K562 (cell line): ENCODE data around the gene H2BK1. TPM values are rescaled to one million over a fixed set of nuclear protein-coding genes. Genes with fewer than 3 reads are reported as not detected.
A peak's percentile ranks its signal among the peaks of the same experiment; 100 is the strongest.

ENCODE experiments used
- EP300 ChIP-seq: IDR thresholded peaks from 2 replicates; pipeline ENCODE4 v1.6.1; 2012; ENCODE audit warnings: low read length, improper control_type of control experiment
- ESRRA ChIP-seq: fragments of 450-650 bp; IDR thresholded peaks from 2 replicates; pipeline ENCODE4 v1.6.1; 2014; ENCODE audit warnings: low read depth, mild to moderate bottlenecking, moderate library complexity, borderline replicate concordance
- FIP1L1 ChIP-seq: fragments of 200-400 bp; formaldehyde crosslinking; IDR thresholded peaks from 2 replicates; pipeline ENCODE4 v1.6.1; 2018; ENCODE audit warnings: mild to moderate bottlenecking, low read depth, low read length; ENCODE audit not compliant: poor library complexity, severe bottlenecking
- GTF2F1 ChIP-seq: IDR thresholded peaks from 2 replicates; pipeline ENCODE4 v1.6.1; 2011; ENCODE audit warnings: low read depth, low read length, improper control_type of control experiment
- HDAC3 ChIP-seq: fragments of 450-650 bp; IDR thresholded peaks from 2 replicates; pipeline ENCODE4 v1.6.1; 2018; ENCODE audit warnings: borderline replicate concordance, mild to moderate bottlenecking, moderate library complexity; ENCODE audit not compliant: partially characterized antibody
- MAFK ChIP-seq: IDR thresholded peaks from 2 replicates; pipeline ENCODE4 v1.6.1; 2011; ENCODE audit warnings: low read length, improper control_type of control experiment
- NFIC ChIP-seq: fragments of 450-650 bp; IDR thresholded peaks from 2 replicates; pipeline ENCODE4 v1.6.1; 2017; ENCODE audit warnings: mild to moderate bottlenecking, inconsistent platforms
- NR2C1 ChIP-seq, 2 experiments: fragments of 450-650 bp; IDR thresholded peaks; 2 replicates each; pipeline ENCODE4 v1.6.1; 2017; ENCODE audit warnings: mild to moderate bottlenecking in 2 of 2, antibody characterized with exemption in 1 of 2, inconsistent platforms in 1 of 2, missing compliant biosample characterization in 1 of 2, missing genetic modification characterization in 1 of 2
- SP1 ChIP-seq: sonication (generic); formaldehyde crosslinking; IDR thresholded peaks from 2 replicates; pipeline ENCODE4 v1.8.1; 2022; ENCODE audit warnings: mild to moderate bottlenecking, missing genetic modification reagents
- TAF1 ChIP-seq: IDR thresholded peaks from 2 replicates; pipeline ENCODE4 v1.6.1; 2011; ENCODE audit warnings: mild to moderate bottlenecking, low read length, moderate library complexity; ENCODE audit not compliant: insufficient read depth, control insufficient read depth, severe bottlenecking; ENCODE audit errors: extremely low read depth
- TRIM24 ChIP-seq, 2 experiments: fragments of 450-650 bp; IDR thresholded peaks; 2 replicates each; pipeline ENCODE4 v1.6.1; 2016
- ZNF511 ChIP-seq: sonication (generic); formaldehyde crosslinking; IDR thresholded peaks from 2 replicates; pipeline ENCODE4 v1.8.0; 2022; ENCODE audit warnings: mild to moderate bottlenecking, missing genetic modification reagents
- ZNF589 ChIP-seq: fragments of 200-800 bp; sonication (Bioruptor generic); IDR thresholded peaks from 2 replicates; pipeline ENCODE4 v1.6.1; 2016; ENCODE audit warnings: low read depth, missing genetic modification characterization, missing compliant biosample characterization
- ZNF696 ChIP-seq: fragments of 250-450 bp; sonication (Bioruptor Pico); conservative IDR thresholded peaks from 2 replicates; pipeline ENCODE4 v1.4.0; 2020; ENCODE audit warnings: mild to moderate bottlenecking, moderate library complexity
- polyA plus RNA-seq, 8 experiments: library from polyadenylated mRNA; depleted of rRNA in 4 of 8; stranded (reverse) in 5 of 8; unstranded in 3 of 8; fragments of >200 nt; fragmentation: Nextera tagmentation in 2 of 8; fragmentation: Illumina TruSeq in 1 of 8; extraction: Ambion mirVana in 2 of 8; extraction: Trizol in 1 of 8; gene quantifications; 2 replicates each; pipeline versions ENCODE4 v1.2.1 to v1.2.3, GENCODE V29; 2011 to 2014; ENCODE audit warnings: inconsistent platforms in 1 of 8, missing spikeins in 1 of 8
- total RNA-seq, 7 experiments: library from RNA; depleted of rRNA in 6 of 7; stranded (reverse); fragments of >200 nt in 6 of 7; fragmentation: Illumina TruSeq in 2 of 7; extraction: Trizol in 2 of 7; gene quantifications; 2 replicates each; pipeline versions ENCODE4 v1.2.1 to v1.2.3, GENCODE V29; 2011 to 2021; ENCODE audit warnings: low replicate concordance in 1 of 7
- TF ChIP-seq, protein P1 (sequence below): sonication (generic); formaldehyde crosslinking; IDR thresholded peaks from 2 replicates; pipeline ENCODE4 v1.8.0; 2022; ENCODE audit warnings: mild to moderate bottlenecking, missing genetic modification reagents, borderline replicate concordance
- TF ChIP-seq, protein P2 (sequence below): sonication (generic); formaldehyde crosslinking; IDR thresholded peaks from 2 replicates; pipeline ENCODE4 v1.8.0; 2023; ENCODE audit warnings: missing genetic modification reagents, mild to moderate bottlenecking, borderline replicate concordance
- TF ChIP-seq, protein P3 (sequence below): sonication (generic); formaldehyde crosslinking; IDR thresholded peaks from 2 replicates; pipeline ENCODE4 v1.8.1; 2023; ENCODE audit warnings: mild to moderate bottlenecking, missing genetic modification reagents

Gene H2BK1
- total and polyA plus RNA-seq, 9 of the 15 experiments (the other 6 are each of a cell fraction or from before 2014, with no cell fraction given), result not detected

DNA sequence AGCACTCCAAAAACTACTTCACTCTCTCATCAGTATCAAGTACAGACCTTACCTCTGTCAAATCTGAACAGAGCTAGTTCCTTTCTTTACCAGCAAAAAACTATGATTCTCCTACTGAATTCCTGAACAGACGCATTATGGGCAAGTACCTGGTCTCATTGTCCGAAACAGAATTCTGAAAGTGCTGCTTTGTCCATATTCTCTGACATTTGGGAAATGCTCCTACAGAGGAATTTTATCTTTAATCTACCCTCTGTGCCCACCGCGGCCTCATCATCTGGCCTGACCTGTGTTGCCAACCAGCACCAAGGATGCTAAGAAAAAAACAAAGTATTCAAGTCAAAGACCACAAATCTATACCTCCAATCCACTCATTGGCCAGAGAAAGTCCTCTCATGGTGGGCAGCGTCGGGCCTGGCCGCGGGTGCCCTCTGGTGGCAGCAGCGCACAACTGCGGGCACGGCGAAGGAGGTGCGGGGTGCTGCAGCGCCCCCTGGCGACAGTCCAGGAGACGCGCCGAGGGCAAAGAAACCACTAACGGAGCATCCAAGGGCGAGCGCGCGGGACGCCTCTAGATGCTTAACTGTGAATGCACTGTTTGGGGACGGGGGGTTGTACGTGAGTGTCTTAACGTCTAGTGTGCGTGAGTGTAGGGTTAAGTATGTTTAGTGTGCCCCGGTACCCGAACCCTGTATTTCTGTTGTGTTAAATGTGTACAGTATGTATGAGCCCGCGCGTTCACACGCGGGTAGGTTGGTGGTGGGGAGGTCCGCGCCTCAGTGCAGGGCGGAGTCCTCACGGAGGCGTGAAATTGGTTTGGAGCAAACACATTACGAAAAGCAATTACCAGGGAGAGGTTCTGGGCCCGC lies 37.8 kb downstream of the H2BK1 start (continued):
- TF ChIP-seq ZNF696, result no peak
- no peak for TF ChIP-seq ZNF589
- no peak for TF ChIP-seq HDAC3
- peak; percentile 92 for TF ChIP-seq FIP1L1
- no peak for TF ChIP-seq NR2C1 (IDR thresholded peaks at IDR 0.05)
- TF ChIP-seq NR2C1 (tag; IDR thresholded peaks at IDR 0.05), result no peak
- TF ChIP-seq SP1 (CRISPR knock-in tag), result peak; percentile 90
- TF ChIP-seq GTF2F1, result peak; percentile 61; the same call in 1 of the 2 replicates
- no peak for TF ChIP-seq TAF1
- peak; percentile 89; the same call in 1 of the 2 replicates for TF ChIP-seq ESRRA
- TF ChIP-seq ZNF511, result peak; percentile 88
- TF ChIP-seq TRIM24 (IDR thresholded peaks at IDR 0.05), result 0 out of 4 replicates have a peak, but pooled peaks of 1 of the 2 experiments have one; percentile 34
- TF ChIP-seq EP300, result peak; percentile 23; the same call in 1 of the 2 replicates
- TF ChIP-seq, protein P1, sequence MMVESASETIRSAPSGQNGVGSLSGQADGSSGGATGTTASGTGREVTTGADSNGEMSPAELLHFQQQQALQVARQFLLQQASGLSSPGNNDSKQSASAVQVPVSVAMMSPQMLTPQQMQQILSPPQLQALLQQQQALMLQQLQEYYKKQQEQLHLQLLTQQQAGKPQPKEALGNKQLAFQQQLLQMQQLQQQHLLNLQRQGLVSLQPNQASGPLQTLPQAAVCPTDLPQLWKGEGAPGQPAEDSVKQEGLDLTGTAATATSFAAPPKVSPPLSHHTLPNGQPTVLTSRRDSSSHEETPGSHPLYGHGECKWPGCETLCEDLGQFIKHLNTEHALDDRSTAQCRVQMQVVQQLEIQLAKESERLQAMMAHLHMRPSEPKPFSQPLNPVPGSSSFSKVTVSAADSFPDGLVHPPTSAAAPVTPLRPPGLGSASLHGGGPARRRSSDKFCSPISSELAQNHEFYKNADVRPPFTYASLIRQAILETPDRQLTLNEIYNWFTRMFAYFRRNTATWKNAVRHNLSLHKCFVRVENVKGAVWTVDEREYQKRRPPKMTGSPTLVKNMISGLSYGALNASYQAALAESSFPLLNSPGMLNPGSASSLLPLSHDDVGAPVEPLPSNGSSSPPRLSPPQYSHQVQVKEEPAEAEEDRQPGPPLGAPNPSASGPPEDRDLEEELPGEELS (CRISPR knock-in tag), result no peak
- TF ChIP-seq, protein P2, sequence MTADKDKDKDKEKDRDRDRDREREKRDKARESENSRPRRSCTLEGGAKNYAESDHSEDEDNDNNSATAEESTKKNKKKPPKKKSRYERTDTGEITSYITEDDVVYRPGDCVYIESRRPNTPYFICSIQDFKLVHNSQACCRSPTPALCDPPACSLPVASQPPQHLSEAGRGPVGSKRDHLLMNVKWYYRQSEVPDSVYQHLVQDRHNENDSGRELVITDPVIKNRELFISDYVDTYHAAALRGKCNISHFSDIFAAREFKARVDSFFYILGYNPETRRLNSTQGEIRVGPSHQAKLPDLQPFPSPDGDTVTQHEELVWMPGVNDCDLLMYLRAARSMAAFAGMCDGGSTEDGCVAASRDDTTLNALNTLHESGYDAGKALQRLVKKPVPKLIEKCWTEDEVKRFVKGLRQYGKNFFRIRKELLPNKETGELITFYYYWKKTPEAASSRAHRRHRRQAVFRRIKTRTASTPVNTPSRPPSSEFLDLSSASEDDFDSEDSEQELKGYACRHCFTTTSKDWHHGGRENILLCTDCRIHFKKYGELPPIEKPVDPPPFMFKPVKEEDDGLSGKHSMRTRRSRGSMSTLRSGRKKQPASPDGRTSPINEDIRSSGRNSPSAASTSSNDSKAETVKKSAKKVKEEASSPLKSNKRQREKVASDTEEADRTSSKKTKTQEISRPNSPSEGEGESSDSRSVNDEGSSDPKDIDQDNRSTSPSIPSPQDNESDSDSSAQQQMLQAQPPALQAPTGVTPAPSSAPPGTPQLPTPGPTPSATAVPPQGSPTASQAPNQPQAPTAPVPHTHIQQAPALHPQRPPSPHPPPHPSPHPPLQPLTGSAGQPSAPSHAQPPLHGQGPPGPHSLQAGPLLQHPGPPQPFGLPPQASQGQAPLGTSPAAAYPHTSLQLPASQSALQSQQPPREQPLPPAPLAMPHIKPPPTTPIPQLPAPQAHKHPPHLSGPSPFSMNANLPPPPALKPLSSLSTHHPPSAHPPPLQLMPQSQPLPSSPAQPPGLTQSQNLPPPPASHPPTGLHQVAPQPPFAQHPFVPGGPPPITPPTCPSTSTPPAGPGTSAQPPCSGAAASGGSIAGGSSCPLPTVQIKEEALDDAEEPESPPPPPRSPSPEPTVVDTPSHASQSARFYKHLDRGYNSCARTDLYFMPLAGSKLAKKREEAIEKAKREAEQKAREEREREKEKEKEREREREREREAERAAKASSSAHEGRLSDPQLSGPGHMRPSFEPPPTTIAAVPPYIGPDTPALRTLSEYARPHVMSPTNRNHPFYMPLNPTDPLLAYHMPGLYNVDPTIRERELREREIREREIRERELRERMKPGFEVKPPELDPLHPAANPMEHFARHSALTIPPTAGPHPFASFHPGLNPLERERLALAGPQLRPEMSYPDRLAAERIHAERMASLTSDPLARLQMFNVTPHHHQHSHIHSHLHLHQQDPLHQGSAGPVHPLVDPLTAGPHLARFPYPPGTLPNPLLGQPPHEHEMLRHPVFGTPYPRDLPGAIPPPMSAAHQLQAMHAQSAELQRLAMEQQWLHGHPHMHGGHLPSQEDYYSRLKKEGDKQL, result peak; percentile 82; the same call in 1 of the 2 replicates
- peak; percentile 54 for TF ChIP-seq NFIC
- TF ChIP-seq MAFK, result peak; percentile 37
- TF ChIP-seq, protein P3, sequence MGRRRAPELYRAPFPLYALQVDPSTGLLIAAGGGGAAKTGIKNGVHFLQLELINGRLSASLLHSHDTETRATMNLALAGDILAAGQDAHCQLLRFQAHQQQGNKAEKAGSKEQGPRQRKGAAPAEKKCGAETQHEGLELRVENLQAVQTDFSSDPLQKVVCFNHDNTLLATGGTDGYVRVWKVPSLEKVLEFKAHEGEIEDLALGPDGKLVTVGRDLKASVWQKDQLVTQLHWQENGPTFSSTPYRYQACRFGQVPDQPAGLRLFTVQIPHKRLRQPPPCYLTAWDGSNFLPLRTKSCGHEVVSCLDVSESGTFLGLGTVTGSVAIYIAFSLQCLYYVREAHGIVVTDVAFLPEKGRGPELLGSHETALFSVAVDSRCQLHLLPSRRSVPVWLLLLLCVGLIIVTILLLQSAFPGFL (CRISPR knock-in tag), result peak; percentile 73; the same call in 1 of the 2 replicates
